NCI-H226 (cell line): ENCODE results near the gene CYP51A1.
A peak's percentile ranks its signal among the peaks of the same experiment; 100 is the strongest.
"Not testable (repeated sequence)": the region's sequence is repeated elsewhere in the genome, so short reads cannot be mapped to it uniquely, and the experiment has no call there.

Experiments
- DNase-seq: peaks from one replicate; pipeline ENCODE4 v3.0.0-alpha.2; 2015

The CYP51A1 gene

DNA sequence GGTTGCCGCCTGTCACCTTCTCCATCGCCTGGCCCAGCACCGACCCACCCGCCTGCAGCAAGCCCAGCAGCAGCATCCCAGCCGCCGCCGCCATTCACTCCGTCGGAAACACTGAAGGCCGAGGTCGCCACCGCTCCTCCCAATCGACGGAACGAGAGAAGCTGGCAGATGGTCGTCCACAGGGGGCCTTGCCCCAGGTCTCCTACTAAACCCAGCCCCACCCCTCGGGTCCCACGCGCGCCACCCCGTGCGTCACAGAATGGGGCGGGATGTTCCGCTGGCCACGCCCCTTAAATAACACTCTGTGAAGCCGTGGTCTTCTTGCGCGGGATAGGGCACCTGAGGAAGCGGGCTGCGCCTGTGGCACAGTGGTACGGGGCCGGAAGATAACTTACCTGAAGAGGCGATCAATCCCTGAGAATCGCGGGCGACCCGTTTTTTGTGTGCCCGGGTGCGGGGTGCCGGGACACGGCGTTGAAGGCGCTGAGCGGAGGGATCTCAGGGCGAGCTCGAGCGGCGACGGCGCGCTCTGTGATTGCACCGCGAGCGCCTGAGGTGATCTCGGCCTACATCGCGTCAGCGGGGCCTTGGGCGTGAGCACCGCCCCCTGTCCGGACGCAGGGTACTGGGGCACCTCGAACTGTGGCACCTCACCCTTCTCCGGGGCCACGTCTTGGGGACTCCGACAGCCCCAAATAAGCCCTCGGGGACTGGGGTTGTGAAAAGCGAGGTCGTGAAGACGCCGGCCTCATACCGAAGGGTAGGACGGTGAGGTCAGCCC, at the start of gene CYP51A1:
TSS of gene CYP51A1 (minus strand) at position 207 of the 781 bp plus-strand sequence. CDS start at position 94, 113 bp downstream.
- peak; percentile 87 for DNase-seq

GRCh38 chr7:92178928-92179924, 44.9 kb upstream of the CYP51A1 start, which contains the start of gene LRRD1:
LRRD1 (minus strand) TSS chr7:92179142; CDS start chr7:92165202, 13,940 bp downstream.
- DNase-seq, result peak; percentile 75

GRCh38 chr7:92177362-92177761, 43.1 kb upstream of the CYP51A1 start:
- peak; percentile 61 for DNase-seq

- DNase-seq, result not testable (repeated sequence)
Observed at GRCh38 chr7:92169529-92169928, 35.3 kb upstream of the CYP51A1 start.

DNA sequence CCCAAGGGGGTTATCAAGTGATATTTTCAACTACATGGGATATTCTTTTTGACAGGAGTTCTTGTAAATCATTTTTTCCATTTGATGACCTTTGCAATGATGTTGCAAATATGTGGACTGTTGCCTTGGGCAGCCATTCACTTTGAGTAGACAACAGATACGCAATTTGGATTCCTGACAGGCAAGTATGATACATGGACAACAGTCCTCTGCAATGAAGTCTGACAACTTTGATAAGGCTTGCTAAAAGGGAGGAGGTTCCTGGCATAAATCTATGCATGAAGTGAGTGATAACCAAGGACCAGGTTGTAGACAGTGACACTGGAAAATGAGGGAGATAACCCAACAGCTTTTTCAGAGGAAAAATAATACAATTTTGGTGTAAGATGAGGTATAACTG, 27.0 kb upstream of the CYP51A1 start:
- DNase-seq, result peak; percentile 47

DNA sequence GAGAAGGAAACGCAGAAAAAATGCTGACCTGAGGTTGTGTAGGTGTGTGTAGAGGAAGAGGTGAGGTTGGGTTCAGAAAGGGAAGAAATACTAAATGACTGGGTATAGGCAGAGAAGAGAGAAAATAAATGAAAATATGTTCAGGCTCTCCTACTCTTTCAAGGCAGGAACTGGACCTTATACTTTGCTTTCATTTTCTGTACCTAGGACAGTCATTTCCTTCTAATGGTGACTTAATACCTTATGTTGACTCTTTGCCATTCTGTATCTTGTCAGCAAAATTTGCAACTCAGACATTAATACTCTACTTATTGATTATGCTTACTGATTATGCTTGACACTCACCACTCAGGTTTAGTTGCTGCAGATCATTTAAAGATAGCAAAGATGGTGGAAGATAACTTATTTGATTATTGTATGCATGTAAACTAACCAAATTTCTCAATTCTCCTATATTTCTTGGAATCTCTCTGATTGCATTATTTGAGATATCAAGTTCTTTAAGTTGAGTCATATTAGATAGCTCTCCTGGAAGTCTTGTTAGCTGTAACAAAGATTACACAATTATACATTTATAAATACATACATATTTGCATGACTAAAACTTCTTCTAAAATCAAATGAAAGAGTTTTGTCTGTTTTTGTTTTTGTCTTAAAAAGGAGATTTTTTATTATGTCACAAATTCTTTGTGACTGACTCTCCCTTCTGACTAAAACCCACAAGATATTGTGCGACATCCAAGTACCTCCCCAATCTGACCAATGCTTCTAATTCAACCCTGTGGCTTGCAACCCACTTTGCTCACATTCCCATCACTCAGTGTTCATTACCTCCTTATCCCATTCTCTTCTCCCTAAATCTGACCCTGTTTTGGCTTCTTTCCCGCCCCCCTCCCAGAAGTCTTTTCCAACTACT, 24.6 kb upstream of the CYP51A1 start:
- DNase-seq, result peak; percentile 69

DNA sequence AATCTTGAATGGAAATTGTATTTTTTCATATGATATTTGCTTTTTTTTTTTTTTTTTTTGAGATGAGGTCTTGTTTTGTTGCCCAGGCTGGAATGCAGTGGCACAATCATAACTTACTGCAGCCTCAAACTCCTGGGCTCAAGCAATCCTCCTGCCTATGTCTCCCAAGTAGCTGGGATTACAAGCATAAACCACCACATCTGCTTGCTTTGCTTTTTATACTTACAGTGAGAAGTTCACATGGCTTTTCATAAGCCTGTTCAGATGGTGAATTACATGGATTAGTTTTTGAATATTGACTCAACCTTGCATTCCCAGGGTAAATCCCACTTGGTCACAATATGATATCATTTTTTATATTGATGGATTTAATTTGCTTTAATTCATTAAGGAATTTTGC, 22.7 kb upstream of the CYP51A1 start:
- DNase-seq, result no peak

GRCh38 chr7:92155108-92155739, 20.9 kb upstream of the CYP51A1 start:
- DNase-seq, result no peak

DNA sequence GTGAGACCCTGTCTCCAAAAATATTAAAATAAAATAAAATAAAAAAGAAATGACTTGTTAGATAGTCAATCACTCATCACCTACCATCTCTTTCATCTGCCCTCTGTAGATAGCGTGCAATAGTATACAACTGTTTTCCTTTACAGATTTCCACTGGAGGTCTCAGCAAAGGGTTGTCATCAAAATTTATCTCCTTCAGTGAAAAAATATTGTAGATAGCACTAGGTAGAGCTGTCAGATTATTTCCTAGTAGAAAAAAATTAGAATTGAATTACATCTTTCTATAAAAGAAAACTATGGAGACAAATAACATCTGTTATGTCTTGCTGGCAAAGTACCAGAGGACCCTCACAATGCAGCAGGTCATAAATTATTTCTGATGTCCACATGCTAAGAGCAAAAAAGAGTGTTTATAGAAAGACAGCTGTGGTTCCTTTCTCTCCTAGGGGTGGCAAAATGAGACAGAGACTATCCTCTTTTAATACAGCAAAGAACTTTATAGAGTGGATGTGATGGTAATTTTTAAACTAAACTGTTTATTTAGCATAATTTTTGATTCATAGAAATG, 16.3 kb upstream of the CYP51A1 start:
- no peak for DNase-seq

GRCh38 chr7:92149736-92150239, 15.5 kb upstream of the CYP51A1 start:
- DNase-seq, result no peak

- not testable (repeated sequence) for DNase-seq
Observed at GRCh38 chr7:92143192-92143880, 9.1 kb upstream of the CYP51A1 start.

- DNase-seq, result not testable (repeated sequence)
Observed at GRCh38 chr7:92142791-92143190, 8.5 kb upstream of the CYP51A1 start.

- no peak for DNase-seq
Observed at GRCh38 chr7:92141161-92141560, 6.9 kb upstream of the CYP51A1 start.

DNA sequence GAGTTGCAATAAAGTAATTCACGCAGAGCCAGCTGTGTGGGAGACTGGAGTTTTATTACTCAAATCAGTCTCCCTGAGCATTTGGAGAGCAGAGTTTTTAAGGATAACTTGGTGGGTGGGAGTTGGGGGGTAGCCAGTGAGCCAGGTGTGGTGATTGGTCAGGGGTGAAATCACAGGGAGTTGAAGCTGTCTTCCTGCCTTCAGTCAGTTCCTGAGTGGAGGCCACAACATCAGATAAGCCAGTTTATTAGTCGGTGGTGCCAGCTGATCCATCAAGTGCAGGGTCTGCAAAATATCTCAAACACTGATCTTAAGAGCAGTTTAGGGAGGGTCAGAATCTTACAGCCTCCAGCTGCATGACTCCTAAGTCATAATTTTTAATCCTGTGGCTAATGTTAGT, 3.3 kb upstream of the CYP51A1 start:
- DNase-seq, result peak; percentile 13

DNA sequence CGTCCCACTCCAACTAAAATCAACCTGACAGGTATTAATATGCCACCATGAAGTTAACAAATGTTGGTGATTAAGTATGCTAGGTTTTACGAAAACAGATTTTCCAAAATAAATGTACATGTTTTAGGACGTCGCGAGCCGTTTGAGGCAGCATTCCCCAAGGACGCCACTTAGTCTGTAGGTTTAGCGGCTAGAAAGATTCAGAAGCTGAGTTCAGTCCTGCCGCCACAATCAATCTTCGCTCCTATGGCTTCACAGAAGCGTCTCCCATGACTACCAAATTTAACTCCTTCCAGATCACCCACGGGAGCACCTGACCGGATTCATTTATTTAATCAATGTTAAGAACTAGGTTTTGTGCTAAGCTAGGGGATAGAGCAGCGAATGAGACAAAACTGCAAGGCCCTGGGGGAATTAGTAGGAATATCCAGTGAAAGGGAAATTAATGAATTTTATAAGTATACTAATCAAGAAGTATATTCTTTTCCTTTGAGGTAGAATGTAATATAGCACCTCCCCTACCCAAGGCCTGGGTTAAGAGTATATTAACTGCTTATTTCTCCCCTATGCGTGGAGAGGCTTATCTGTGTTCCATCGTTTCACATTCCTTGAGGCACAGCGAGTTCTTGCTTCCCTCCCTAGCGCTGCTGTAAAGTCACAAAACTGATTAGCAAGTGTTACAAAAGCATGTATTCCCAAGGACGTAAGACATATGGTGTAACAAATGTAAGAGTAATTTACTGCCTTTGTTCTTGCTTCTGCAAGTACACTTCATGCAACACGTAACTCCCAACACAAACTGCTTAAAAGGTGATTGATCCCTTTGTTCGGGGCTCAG, 994 bp upstream of the CYP51A1 start:
- no peak for DNase-seq

DNA sequence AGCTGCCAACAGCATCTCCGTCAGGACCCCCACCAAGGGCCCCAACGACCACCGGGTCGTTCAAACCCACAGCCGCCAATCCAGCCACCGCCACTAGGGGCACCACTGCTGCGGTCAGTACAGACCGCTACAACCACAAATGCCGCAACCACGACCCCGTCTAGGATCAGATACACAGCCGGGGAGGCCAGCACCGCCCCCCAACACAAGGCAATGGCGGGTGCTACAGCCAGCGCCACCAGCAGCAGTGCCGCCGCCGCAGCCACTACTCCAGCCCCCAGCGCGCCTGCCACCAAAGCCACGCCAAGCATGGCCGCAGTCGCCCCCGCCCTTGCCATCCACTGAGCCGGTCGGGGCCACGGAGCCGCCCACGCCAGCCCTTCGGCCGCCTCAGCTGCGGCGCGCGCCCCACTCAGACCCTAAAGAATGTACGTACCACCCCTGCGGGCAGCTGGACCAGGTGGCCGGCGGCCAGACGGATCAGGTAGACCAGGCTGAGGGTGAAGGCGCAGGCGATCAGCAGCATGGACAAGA, 473 bp downstream of the CYP51A1 start:
- peak; percentile 37 for DNase-seq

DNA sequence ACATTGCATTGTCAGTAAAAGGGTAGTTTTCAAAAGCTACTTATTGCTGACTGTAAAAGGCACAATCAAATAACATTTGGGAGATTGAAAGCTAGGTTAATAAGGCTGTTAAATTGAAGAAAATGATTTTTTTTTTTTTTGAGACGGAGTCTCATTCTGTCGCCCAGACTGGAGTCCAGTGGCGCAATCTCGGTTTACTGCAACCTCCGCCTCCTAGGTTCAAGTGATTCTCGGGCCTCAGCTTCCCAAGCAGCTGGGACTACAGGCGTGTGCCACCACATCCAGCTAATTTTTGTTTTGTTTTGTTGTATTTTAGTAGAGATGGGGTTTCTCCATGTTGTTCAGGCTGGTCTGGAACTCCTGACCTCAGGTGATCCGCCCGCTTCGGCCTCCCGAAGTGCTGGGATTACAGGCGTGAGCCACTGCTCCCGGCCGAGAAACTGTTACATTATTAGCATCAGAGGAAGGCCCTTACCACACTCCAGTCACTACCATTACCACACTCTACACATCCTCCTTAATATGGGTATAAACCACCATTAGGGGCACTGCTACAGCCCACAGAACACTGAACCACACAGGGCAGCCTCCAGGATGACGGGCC, 1.0 kb downstream of the CYP51A1 start:
- DNase-seq, result no peak

DNA sequence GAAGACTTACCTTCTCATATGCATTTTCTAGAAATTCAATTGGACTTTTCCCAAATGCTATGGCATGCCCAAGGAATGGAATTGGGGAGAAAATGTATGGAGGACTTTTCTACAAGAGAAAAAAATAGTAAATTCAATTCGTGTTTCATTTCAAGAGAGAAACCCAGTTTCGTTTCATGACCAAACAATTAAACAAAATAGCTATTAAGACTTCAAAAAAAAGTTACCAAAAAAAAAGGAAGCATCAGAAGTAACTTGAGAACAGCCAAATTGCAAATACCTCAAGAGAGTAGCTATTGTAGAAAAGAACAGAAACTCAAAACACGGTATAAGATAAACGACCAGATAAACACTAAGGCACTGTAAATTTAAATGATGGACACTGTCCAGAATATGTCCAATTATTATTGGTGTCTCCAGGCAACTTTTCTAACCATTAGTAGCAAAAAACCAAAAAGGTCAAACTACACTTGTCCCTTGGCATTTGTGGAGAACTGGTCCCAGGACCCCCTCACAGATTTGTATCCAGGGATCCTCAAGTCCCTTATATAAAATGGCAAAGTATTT, 2.4 kb downstream of the CYP51A1 start:
- DNase-seq, result no peak

DNA sequence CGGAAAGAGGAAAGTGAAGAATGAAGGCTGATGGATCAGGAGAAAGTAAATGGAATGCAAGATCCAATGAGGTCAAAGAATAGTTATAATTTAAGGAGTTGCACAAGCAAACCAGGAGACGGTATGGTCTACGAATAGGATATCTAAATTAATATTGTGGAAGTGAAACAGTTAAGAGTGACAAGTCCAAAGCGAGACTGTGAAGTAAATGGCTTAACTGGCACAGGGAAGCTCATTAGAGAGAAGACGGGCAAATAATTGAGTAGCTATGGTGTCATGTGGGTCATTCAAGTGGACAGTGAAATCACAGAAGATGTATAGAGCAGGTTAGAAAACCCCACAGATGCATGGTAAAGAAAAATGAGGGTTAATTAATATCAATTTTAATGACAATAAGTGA, 3.2 kb downstream of the CYP51A1 start:
- DNase-seq, result no peak
